Medulla oblongata (tissue), 1 donor: ENCODE results near the gene CCL19.
A peak's percentile ranks its signal among the peaks of the same experiment; 100 is the strongest.

Source experiments
- DNase-seq: peaks from one replicate; pipeline ENCODE4 v3.0.0-alpha.2; 2015; ENCODE audit errors: extremely low spot score

CCL19 gene

DNA sequence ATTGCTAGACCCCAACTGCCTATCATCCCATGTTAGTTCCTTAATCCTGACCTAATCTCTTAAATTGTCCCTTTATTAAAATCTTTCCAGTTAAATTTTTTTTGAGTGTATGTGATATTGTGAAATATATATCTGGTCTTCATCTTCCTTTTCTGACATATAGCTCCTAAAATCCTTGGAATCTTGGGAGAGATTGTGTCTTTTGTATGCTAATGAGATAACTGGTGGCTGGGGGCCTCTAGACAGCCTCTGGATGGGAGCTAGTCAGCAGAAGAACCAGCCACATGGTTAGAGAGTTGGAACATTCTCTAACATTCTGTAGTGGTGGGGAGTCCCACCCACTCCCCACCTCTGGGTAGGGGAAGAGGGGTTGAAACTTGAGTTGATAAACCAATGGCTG is 3.7 kb upstream of the CCL19 start:
- no peak for DNase-seq

DNA sequence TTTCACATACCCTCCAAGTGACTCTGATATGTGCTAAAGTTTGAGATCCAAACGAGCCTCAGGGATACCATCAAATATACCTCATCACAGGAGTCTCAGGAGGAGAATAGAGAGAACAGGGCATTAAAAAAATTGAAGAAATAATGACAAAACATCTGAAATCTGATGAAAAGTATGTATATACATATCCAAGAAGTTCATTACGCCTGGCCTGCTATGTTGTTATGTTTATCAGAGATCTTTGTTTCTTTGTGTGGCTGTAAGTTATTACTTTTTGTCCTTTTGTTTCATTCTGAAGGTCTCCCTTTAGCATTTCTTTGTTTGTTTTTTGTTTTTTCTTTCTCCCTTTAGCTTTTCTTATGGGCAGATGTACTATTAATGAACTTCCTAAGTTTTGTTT is 2.5 kb upstream of the CCL19 start:
- DNase-seq, result no peak

DNA sequence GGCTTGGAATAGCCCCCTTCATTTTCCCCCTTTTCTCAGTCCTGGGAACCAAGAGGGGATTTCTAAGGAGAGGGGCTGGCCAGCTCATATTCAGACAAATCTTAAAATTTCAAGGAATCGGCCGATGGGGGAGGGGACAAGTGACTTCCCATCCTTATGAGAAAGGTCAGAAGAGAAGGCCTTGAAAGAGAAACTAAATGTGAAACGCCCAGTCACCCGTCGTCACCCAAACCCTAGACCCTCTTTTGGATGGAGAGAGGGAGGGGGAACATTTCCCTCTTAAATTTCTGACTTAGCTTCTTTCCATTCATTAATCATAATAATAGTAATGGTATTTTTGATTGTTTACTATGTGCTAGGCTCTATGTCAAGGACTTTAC is 850 bp upstream of the CCL19 start:
- DNase-seq, result no peak

DNA sequence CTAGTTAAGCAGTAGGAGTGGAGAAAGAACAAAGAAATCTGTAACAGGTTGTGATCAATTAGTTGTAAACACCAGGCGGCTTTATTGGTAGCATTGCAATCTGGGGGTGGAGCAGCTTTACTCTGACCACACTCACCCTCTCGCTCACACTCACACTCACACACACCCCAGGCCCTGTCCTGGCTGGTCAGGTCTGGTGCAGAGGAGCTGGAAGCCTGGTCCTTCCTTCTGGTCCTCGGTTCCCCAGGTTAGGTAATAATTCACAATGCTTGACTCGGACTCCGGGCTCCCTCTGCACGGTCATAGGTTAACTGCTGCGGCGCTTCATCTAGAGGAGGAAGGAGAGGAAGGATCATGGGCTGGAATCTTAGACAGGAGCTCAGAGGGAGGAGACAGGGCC is 1.6 kb downstream of the CCL19 start:
- DNase-seq, result no peak

DNA sequence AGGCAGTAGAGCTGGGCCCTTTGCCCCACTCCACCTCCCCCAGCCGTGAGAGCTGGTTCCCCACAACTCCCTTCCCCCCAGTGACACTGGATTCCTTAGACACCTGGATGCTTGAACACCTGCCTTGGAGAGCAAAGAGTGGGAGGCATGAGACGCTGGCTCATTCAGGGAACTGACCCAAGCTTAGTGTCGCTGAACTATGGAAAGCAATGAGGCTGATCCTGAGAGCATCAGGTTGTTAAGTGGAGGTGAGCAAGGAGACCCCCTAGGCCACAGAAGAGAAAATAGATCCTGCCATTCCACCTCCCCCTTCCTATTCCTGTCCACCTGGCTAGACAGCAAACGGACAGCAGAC is 2.0 kb downstream of the CCL19 start:
- DNase-seq, result no peak

DNA sequence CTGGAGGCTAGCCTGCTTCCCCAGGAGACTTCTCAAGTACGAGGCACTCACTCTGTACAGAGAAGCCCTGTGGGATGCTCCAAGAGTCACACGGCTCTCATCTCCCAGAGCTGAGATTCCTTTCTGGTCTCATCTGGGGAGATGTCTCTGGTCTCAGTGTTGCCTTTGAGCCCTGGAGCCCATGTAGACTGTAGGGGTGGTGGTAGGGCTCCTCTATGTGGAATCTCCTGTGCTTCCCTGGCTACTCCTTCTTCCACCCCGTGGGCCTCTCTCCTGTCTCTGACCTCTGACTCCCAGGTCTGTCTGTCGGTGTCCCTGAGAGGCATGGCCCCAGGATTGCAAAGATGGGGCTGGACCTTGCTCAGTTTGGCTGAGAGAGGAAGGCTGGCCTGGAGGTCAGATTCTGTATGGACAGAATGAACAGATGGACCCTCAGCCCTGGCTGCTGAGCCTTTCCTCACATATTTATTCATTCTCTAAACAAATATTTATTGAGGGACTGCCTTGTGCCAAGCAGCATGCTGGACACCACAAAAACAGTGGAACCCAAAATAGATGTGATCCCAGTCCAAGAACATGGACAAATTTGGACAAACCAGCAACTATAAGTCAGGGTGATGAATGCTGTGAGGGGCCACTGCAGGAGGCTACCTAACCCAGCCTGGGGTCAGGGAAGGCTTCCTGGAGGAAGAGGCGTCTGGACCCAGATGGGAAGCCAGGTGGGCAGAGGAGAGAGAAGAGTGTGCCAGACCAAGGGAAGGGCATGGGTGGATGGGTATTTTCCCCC is 2.6 kb downstream of the CCL19 start:
- DNase-seq, result no peak

DNA sequence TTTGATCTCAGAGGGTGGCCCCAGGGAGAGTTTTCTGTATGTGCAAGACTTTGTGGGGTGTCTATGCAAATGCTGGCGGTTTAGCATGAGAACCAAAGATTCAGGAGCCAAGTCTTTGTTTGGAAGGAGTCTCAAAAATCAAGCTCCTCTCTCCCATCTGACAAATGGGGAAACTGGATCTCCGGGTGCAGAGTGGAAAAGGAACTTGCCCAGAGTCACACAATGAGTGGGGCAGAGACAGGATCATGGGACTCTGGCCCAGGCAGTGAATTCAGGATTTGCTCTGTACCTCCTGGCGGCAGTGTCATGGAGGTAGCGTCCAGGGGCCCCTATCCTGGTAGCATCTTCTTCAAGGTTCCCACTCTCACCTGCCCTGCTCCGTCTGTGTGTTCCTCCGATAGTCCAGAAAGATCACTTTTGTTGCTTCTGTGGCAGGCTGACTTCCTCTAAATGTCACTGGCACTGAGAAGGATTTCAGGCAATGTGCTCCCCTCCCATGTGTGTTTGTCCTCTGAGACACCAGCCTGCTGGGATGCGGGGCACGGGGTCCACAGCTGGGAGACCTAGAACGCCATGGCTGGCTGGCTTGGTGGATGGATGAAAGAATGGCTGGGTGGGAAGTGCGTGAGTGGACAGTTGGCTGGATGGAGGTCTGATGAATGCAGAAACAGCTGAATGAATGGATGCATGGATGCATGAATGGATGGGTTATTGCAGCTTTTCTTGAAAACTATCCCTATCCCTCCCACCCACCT is 3.6 kb downstream of the CCL19 start:
- no peak for DNase-seq

DNA sequence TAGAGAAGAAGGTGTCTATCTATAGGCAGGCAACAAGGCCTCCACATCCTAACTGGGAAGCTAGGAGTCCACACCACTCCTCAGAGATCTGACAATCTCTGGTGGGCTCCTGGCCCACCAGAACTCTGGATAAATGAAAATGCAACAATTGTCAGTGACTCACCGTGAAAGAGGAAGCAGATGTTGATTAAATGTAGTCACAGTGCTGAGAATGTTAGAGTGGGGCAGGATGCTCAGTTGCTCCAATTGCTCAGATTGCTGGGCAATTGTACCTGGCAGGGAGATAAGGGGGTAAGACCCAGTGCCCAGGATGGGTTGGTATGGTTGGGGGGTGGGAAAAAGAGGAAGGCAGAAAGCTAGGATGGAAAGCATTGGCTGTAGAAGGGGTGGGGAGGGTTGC is 4.3 kb downstream of the CCL19 start:
- DNase-seq, result no peak

DNA sequence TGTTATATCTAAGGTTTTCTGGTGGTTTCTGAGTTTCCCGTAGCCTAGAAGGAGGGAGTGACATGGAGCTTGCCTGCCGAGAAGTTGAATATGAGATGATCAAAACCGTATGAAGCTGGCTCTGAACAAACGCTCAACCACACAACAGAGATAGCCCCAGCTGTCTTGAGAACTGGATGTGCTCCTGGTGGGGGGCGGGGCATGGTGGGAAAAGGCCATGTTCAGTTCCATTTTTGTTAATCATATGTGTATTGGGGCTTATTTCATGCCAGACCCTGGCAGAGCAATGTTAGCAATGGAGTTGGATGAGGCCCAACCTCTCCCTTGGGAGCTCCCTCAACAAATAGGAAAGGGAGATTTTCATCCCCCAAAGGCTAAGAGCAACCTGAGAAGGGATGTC is 4.8 kb downstream of the CCL19 start:
- no peak for DNase-seq

DNA sequence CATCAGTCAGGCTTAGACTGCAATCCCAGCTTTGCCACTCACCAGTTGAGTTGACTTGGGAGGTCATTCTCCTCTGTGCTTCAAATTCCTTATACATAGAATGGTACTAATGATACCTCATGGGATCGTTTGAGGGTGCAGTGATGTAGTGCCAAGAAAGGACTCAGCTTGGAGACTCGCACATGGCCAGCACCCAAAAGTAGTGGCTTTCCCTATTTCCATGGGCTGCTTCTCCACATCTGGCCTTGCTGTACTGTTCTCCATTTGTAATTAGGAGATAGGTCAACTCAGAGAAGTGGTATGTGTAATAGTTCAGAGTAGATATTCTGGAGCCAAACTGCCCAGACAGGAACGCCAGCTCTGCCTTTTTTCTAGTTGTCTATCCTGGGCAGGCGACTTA is 5.5 kb downstream of the CCL19 start:
- DNase-seq, result no peak

DNA sequence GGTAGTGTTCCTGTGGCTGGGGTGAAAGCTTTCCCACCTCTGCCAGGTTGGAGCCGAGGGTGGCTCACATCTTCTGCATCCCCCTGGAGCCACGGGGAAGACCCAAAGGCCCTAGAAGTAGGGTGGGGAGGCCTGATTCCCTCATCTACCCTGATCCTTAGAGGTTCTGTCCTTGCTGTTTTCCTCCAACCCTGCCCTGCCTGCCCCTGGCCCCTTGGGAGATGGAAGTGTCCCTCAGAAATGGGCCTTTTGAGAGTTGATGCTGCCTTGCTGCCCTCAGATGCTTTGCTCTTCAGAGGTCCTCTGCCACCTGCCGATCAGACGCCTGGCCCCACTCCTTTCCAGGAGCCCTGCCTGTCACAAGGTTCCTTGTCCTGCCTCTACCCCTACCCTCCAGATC is 6.3 kb downstream of the CCL19 start:
- DNase-seq, result no peak

DNA sequence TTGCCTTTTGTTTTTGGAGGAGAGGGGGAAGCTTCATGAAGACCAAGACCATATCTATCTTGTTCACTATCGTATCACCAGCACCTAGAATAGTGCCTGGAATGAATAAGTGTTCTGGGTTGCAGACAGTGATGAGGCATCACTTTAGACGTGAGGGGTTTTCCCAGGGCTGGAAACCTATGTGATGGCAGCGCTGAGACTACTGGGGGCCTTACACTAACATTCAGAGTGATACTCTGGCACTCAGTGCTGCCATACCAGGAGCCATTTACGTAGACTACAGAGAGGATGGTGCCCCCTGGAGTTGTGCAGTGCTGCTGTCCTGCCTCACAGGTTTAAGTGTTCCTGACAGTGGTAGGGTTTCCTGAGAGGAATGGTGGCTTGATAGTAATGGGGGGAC is 6.9 kb downstream of the CCL19 start:
- DNase-seq, result no peak

DNA sequence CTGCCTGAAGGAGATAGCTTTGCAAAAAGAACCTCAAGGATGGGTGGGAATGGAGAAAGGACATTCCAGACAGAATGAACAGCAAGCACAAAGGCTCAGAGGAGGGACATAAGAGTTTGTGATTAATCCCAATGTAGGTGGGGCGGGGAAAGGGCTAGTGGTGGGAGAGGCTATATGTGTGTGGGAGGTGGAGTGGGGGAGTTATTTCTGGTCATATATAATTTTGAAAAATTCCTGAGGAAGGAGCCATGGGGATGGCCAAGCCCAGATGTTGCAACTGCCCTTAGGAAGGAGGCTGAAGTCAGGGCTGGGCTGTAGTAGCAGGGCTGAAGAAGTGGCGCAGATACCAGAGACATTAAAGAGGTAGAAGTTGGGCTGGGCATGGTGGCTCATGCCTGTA is 15.2 kb downstream of the CCL19 start:
- DNase-seq, result no peak

DNA sequence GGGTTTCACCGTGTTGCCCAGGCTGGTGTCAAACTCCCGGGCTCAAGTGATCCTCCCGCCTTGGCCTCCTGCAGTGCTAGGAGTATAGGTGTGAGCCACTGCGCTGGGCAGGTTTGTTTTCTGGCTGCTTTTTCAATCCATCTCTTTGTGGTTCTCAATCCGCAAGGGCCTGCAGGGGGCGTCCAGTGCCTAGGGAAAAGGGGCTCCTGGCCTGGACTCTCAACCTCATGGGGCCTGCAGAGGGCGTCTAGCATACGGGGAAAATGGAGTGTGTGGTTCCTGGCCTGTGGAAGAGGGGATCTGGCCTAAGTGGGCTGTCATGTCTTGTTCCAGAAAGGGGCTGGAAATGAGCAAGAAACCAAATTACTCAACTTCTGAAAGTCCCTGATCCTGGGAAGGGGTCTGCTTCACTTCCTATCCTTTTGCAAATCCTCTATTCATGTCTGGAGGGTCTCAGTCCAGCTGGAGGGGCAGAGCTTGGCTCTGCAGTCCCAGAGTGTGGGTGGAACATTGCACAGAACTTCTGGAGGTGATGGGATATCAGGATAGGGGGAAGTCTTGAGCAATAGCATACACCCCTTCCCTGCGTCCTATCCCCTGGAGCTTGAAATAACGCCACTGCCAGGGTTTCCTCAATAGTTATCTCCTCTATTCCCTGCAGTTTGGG is 15.9 kb downstream of the CCL19 start:
- peak; percentile 60 for DNase-seq

DNA sequence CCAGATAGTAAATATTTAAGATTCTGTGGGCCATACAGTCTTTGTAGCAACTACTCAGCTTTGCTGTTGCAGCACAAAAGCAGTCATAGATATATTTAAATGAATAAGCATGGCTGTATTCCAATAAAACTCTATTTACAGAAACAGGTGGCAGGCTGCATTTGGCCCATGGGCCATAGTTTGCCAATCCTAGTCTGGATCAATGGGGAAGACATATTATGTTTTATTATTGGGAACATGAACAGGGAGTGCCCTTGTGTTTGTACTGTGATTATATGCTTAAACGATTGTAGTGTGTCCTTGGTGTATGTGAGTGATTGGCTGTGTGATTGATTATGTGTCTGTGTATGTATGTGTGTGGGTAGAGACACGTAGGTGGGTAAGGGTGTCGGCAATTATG is 16.6 kb downstream of the CCL19 start:
- no peak for DNase-seq

DNA sequence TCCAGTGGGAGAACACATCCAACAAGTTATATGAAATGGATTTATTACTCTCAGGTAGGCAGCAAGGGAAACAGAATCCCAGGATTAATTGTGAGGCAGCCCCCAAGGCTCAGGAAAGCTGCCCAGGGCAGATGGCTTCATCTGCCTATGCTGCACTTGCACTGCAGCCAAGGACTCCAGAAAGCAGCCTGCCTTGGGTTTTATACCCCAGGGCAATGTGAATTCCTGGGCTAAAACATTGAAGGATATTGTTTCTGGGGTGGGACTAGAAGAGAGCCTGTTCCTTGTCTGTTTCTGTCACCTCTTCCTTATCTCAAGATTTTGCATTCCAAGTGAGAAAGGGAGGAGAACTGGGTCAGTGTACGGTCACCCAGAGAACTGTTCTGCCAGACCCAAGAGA is 19.8 kb downstream of the CCL19 start:
- DNase-seq, result no peak

DNA sequence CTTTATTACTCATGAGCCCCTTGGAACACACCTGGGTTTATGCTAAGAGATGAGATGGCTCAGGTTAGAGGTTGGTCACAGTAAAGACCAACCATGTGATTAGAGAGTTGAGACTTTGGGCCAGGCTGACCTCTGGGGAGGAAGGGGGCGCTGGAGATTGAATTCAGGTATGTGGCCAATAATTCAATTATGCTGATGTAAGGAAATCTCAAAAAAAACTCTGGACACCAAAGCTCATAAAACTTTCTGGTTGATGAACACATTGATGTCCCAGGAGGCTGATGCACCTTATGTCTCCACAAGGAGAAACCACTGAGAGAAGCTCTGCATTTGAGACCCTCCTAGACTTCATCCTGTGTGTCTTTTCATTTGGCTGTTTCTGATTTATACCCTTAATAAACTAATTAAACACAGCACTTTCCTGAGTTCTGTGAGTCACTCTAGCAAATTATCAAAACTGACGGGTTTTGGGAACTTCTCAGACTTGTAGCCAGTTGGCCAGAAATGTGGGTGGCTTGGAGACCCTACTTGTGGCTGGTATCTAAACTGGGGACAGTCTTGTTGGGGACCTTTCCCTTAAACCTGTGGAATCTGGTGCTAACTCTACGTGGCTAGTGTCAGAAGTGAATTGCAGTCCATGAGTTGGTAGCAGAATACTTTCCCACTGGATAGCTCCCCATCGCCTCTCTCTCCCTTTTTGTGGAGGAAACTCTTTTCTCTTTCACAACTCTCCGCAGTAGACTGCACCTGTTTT is 21.1 kb downstream of the CCL19 start:
- DNase-seq, result no peak

DNA sequence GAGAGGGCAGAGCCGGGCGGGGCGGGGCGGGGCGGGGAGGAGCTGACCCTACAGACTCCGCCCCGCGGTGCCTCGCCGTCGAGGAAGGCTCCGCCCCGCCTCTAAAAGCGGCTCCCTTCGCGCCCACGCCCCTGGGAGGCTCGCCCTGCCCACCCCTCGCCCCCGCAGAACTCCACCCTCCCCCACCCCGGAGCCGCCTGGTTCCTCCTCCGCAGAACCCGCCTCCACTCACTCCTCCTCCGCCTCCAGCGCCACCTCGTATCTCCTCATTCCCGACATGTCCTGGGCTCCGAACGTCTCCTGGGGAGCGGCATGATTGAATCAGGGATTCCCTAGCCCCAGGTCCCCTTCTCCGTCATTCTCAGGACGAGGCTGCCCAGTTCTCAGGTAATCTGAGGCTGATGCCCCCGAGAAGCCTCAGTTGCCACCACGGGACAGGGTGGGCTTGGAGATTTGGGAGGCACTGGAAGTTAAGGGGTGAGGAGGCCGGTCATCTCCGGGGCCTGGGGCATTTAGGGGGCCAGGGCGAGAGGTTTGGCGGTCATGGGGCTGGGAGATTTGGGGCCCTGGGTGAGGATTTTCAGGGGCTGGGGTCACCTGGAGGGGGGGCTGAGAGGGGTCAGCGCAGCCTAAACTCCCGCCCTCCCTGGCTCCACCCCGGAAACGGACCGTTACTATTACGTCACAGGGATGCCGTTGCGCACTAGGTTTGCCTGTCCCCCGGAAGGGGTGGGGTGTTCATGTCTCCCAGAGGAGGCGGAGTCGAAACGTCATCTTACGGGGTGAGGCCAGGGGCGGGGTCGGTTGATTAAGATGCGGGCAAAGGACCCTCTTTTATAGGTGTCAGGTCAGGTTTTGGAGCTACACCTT is 25.5 kb downstream of the CCL19 start:
- DNase-seq, result peak; percentile 97

DNA sequence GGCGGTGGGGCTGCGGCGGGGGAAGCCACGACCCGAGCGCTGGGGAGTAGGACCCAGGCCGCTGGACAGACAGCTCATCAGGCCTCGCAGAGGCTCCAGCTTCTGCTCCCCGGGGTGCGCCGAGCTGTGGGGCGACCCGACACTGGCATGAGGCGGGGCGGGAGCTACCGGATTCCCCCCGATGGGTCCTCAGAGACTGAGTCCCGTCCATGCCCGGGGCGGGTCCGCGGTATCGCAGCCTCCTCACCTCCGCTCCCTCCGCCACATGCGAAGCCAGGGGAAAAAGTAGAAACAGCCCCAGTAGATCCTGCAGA is 26.1 kb downstream of the CCL19 start:
- no peak for DNase-seq

DNA sequence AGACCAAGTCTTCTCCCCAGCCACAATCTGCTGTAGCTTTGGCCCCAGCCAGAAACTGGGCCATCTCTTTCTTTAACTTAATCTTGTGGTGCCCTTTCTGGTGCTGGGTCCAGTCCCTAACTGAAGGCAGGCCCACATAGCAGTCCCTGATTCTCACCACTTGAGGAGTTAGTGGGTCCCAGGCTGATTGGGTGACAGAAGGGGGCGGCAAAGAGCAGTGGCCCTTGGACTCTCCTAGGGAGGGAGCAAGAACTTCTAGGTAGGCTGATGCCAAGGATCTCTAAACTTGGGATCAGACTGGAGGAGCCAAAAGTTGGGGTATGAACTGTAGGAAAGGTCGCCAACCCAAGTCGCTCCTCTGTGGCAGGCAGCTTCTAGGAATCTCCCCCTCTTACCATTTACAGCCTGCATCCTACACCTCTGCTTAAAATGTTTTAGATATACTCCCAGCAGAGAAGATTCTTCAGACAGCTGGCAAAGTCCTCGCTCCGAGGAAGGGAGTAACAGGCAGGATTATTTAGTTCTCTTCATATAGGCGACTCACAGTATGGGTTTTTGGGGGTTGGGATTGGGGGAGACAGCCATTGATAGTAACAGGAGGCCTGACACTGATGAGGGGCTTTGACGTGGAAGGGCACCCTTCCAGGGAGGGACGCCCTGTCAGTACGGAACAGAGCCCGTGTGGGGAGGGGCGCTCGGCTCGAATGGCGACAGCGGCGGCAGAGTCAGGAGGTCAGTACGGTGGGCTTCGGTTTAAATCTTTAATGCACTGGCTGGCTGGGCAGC is 26.6 kb downstream of the CCL19 start:
- DNase-seq, result peak; percentile 89

DNA sequence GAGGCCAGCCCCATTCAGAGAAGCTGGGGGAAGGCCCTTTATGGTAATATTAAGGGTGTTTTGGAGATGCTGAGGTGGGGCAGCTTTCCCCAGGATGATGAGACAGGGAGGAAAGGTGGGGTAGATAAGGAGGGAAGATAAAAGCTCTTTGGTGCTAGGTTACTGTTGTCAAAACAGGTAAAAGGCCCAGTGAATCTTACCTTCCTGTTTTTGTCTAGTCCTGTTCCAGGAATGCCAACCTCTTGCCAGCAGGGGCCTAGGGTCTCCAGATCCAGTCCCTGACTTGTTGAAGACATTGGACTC is 27.8 kb downstream of the CCL19 start:
- no peak for DNase-seq
